ENCODE results near the gene SGPL1. TPM values are rescaled to one million over a fixed set of nuclear protein-coding genes. Genes with fewer than 3 reads are reported as not detected.

The SGPL1 gene
- total and polyA plus RNA-seq, 10 of the 15 experiments (the other 5 are each of a cell fraction or from before 2014, with no cell fraction given), result 4.9 to 20.7 (median 10.6) TPM

DNA sequence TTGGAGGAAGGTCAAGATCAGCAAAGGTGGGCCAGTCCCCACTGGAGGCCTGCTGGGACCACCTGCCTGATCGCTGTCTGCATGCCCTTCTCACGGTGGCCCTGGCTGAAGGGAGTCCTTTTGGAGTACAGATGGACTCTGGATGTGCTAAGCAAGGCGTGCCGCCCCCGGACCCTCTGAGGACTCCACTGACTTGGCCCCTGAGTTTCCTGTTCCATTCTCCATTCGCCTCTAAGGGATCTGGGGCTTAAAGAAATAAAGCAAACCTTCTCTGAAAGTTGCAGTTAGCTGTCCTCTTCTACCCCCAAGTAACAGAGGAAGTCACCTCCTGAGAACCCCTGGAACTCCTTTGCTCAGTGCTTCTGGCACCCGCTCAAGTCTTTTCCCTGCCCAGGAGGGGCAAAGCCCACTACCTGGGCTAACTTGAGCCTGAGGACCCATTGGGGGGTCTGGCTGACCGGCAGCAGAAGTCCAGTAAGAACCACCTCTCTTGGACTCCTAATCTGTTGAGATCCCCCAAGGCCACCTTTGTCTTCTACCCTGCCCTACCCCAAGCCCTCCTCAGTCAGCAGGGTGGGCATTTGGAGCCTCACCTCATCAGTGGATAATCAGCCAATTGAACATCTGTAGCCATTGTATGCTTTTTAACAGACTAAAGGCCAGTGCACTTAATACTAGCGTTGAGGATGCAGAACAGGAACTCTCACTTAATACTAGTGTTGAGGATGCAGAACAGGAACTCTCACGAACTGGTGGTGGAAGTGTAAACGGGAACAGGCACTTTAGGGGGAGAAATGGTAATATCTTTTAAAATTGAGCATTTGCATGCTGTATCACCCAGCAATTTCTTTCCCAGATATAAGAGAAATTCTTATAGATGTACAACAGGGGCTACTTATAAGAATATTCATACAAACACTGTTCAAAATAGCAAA, 32.7 kb upstream of the SGPL1 start:
- H3K4me2 ChIP-seq (ENCODE audit: control insufficient read depth, insufficient read depth), result no peak overlapping the region
- intact Hi-C loops (cut with micrococcal nuclease; ENCODE audit: unreplicated experiment), result no loop called here
- 34% methylated on average over 11 of the region's 11 CpGs for WGBS (ENCODE audit: insufficient coverage, insufficient replicate concordance, low lambda C conversion rate, missing lambda C conversion rate)
- H2AFZ ChIP-seq (ENCODE audit: control insufficient read depth, low read depth, low read length), result no peak overlapping the region
- no peaks in the 10 kb centered on the region for H3K79me2 ChIP-seq (ENCODE audit: control insufficient read depth, insufficient read depth, low read length)
- FAIRE-seq, result no peak
- H3K9me3 ChIP-seq (replicated peaks; ENCODE audit: control insufficient read depth, insufficient read depth, low read length), result no peaks in the 10 kb centered on the region
- no peak overlapping the region for H3K27ac ChIP-seq (ENCODE audit: control insufficient read depth, insufficient read depth)
- no peak for ATAC-seq
- H3K9ac ChIP-seq (ENCODE audit: control insufficient read depth, insufficient read depth, low read length), result no peak overlapping the region
- no peaks in the 10 kb centered on the region; a peak in 2 of 4 replicates for H3K27me3 ChIP-seq (replicated peaks in 1 of 2; ENCODE audit: control insufficient read depth in 2 of 2, insufficient read depth in 2 of 2, low read length in 1 of 2)
- CTCF ChIA-PET, result interaction anchor here (1.2 kb wide), 1 partner anchor 322 kb away, joined by 5 read pairs; no protein-coding TSS in a partner anchor
- no peaks in the 10 kb centered on the region for H4K20me1 ChIP-seq (ENCODE audit: control insufficient read depth, insufficient read depth)
- no peak for DNase-seq (ENCODE audit: low read depth, low spot score)
- TF ChIP-seq MXI1 (IDR thresholded peaks at IDR 0.05; ENCODE audit: low read depth, low read length), result no peak
- no peak for TF ChIP-seq SPI1 (IDR thresholded peaks at IDR 0.05; ENCODE audit: borderline replicate concordance, insufficient read depth, low read depth, low read length)
- no peak for TF ChIP-seq YY1 (IDR thresholded peaks at IDR 0.05; ENCODE audit: low read depth, low read length)
- TF ChIP-seq ZNF24 (IDR thresholded peaks at IDR 0.05), result no peak
- TF ChIP-seq SMC3 (IDR thresholded peaks at IDR 0.05; ENCODE audit: borderline replicate concordance, low read length), result no peak
- TF ChIP-seq SUZ12 (IDR thresholded peaks at IDR 0.05; ENCODE audit: unreplicated experiment), result no peak
- TF ChIP-seq NRF1 (conservative IDR thresholded peaks at IDR 0.05; ENCODE audit: low read depth, low read length), result no peak
- TF ChIP-seq ZNF207 (IDR thresholded peaks at IDR 0.05; ENCODE audit: borderline replicate concordance), result no peak
- no peak for TF ChIP-seq TCF3 (IDR thresholded peaks at IDR 0.05; ENCODE audit: borderline replicate concordance, insufficient read depth, low read depth, low read length)
- no peak for TF ChIP-seq MTA2 (IDR thresholded peaks at IDR 0.05; ENCODE audit: low read depth)
- TF ChIP-seq ATF7 (IDR thresholded peaks at IDR 0.05; ENCODE audit: low read depth), result no peak
- TF ChIP-seq, protein P1, sequence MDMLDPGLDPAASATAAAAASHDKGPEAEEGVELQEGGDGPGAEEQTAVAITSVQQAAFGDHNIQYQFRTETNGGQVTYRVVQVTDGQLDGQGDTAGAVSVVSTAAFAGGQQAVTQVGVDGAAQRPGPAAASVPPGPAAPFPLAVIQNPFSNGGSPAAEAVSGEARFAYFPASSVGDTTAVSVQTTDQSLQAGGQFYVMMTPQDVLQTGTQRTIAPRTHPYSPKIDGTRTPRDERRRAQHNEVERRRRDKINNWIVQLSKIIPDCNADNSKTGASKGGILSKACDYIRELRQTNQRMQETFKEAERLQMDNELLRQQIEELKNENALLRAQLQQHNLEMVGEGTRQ (IDR thresholded peaks at IDR 0.05; ENCODE audit: borderline replicate concordance, low read depth, low read length), result no peak
- no peak for TF ChIP-seq SMAD1 (IDR thresholded peaks at IDR 0.05; ENCODE audit: low read depth, partially characterized antibody)
- no peak for TF ChIP-seq CBX3 (IDR thresholded peaks at IDR 0.05; ENCODE audit: borderline replicate concordance, low read depth)
- no peak for TF ChIP-seq SUPT20H (IDR thresholded peaks at IDR 0.05; ENCODE audit: borderline replicate concordance, control insufficient read depth, low read depth, low read length)
- BruUV-seq (replicated peaks), result no TSS peak
- no peaks in the 10 kb centered on the region for H3K4me1 ChIP-seq (ENCODE audit: control insufficient read depth, insufficient read depth, low read length)
- no peak overlapping the region for H3K4me3 ChIP-seq
- in situ Hi-C loops (cut with MboI), result no loop called here
- RAD21 ChIA-PET (ENCODE audit: unreplicated experiment), result no interaction called here
- H3K36me3 ChIP-seq (ENCODE audit: control insufficient read depth in 2 of 2, insufficient read depth in 2 of 2, low read length in 1 of 2), result no peaks in the 10 kb centered on the region
- POLR2A ChIA-PET, result no interaction called here
- SMC1A ChIA-PET (ENCODE audit: uncharacterized antibody, unreplicated experiment), result no interaction called here

Data from GM12878 (cell line).